Tibial nerve (tissue), 4 donors: Measurements from ENCODE around the gene IMPG2.

Source experiments
- CTCF ChIP-seq, 5 experiments: fragments of 200-600 bp in 3 of 5; fragments of 450-650 bp in 2 of 5; sonication (generic) in 3 of 5; IDR thresholded peaks; one replicate each; pipeline ENCODE4 v1.5.1; 2016 to 2019; ENCODE audit warnings: antibody characterized with exemption in 5 of 5, mild to moderate bottlenecking in 3 of 5, moderate library complexity in 2 of 5
- EP300 ChIP-seq, 2 donors: sonication (generic); formaldehyde crosslinking; IDR thresholded peaks; one replicate each; pipeline ENCODE4 v1.6.1; 2017; ENCODE audit warnings: antibody characterized with exemption in 2 of 2, mild to moderate bottlenecking in 1 of 2
- POLR2A ChIP-seq, 2 donors: fragments of 450-650 bp; IDR thresholded peaks; one replicate each; pipeline ENCODE4 v1.6.1; 2017; ENCODE audit warnings: antibody characterized with exemption in 2 of 2, mild to moderate bottlenecking in 2 of 2, moderate library complexity in 2 of 2

- TF ChIP-seq EP300 (IDR thresholded peaks at IDR 0.05) (no peak), CTCF (IDR thresholded peaks at IDR 0.05) (no peak), POLR2A (IDR thresholded peaks at IDR 0.05) (no peak)
Observed at GRCh38 chr3:101194392-101194791, 126.0 kb downstream of the IMPG2 start.
